ENCODE data around the gene CPEB3. TPM values are rescaled to one million over a fixed set of nuclear protein-coding genes. Genes with fewer than 3 reads are reported as not detected.

Gene CPEB3
- total RNA-seq, 6 experiments from 2014 or later, result 0.85 to 1.1 (median 1.0) TPM

GRCh38 chr10:92010047-92010735 is 280.7 kb downstream of the CPEB3 start:
- no peak for TF ChIP-seq CTCF (IDR thresholded peaks at IDR 0.05)
- Mint-ChIP-seq H3K9me3 (no peaks in the 10 kb centered on the region), H3K4me1 (ENCODE audit: low read depth) (peaks cover 20% of the 10 kb centered on the region), H3K27me3 (ENCODE audit: insufficient read depth) (no peaks in the 10 kb centered on the region), H3K4me3 (no peak overlapping the region), H3K27ac (no peak overlapping the region), H3K36me3 (ENCODE audit: low read depth) (peaks cover 22% of the 10 kb centered on the region; the same call in 1 of the 2 replicates)
- no peak for DNase-seq

- Mint-ChIP-seq H3K4me1 (ENCODE audit: low read depth) (peaks cover 27% of the 10 kb centered on the region), H3K36me3 (ENCODE audit: low read depth) (peaks cover 29% of the 10 kb centered on the region; the same call in 1 of the 2 replicates), H3K9me3 (no peaks in the 10 kb centered on the region), H3K27me3 (ENCODE audit: insufficient read depth) (no peaks in the 10 kb centered on the region), H3K4me3 (no peak overlapping the region), H3K27ac (no peak overlapping the region)
- no peak for TF ChIP-seq CTCF (IDR thresholded peaks at IDR 0.05)
- DNase-seq, result no peak
Observed at GRCh38 chr10:92009445-92009844, 281.4 kb downstream of the CPEB3 start.

GRCh38 chr10:92005978-92006377 is 284.9 kb downstream of the CPEB3 start:
- TF ChIP-seq CTCF (IDR thresholded peaks at IDR 0.05), result no peak
- H3K4me1 Mint-ChIP-seq (ENCODE audit: low read depth), result peaks cover 19% of the 10 kb centered on the region
- H3K27me3 Mint-ChIP-seq (ENCODE audit: insufficient read depth), result no peaks in the 10 kb centered on the region
- DNase-seq, result no peak
- H3K9me3 Mint-ChIP-seq, result peaks cover 11% of the 10 kb centered on the region
- no peak overlapping the region for H3K4me3 Mint-ChIP-seq
- H3K27ac Mint-ChIP-seq, result no peak overlapping the region
- H3K36me3 Mint-ChIP-seq (ENCODE audit: low read depth), result peaks cover 51% of the 10 kb centered on the region

GRCh38 chr10:92003258-92003657 is 287.6 kb downstream of the CPEB3 start:
- Mint-ChIP-seq H3K4me1 (ENCODE audit: low read depth) (peaks cover 7% of the 10 kb centered on the region; the same call in 1 of the 2 replicates), H3K9me3 (peaks cover 11% of the 10 kb centered on the region), H3K36me3 (ENCODE audit: low read depth) (peaks cover 61% of the 10 kb centered on the region), H3K27me3 (ENCODE audit: insufficient read depth) (no peaks in the 10 kb centered on the region), H3K27ac (no peak overlapping the region), H3K4me3 (no peak overlapping the region)
- DNase-seq, result no peak
- TF ChIP-seq CTCF (IDR thresholded peaks at IDR 0.05), result no peak

- DNase-seq, result no peak
- H3K27ac Mint-ChIP-seq, result no peak overlapping the region
- H3K36me3 Mint-ChIP-seq (ENCODE audit: low read depth), result peaks cover 69% of the 10 kb centered on the region
- peaks cover 11% of the 10 kb centered on the region for H3K9me3 Mint-ChIP-seq
- TF ChIP-seq CTCF (IDR thresholded peaks at IDR 0.05), result no peak
- no peak overlapping the region for H3K4me3 Mint-ChIP-seq
- H3K4me1 Mint-ChIP-seq (ENCODE audit: low read depth), result peaks cover 7% of the 10 kb centered on the region; the same call in 1 of the 2 replicates
- H3K27me3 Mint-ChIP-seq (ENCODE audit: insufficient read depth), result no peaks in the 10 kb centered on the region
Observed at GRCh38 chr10:92001995-92002394, 288.9 kb downstream of the CPEB3 start.

All from HFFc6 (cell line).